HEK293T (cell line): ENCODE measurements around the gene SLC2A13.
A peak's percentile ranks its signal among the peaks of the same experiment; 100 is the strongest.

Source experiments
- CTCF ChIA-PET: fragments of 350-600 bp; formaldehyde crosslinking; extraction: SDS; loops from one replicate; lab custom pipeline; 2021; ENCODE audit warnings: antibody characterized with exemption, inconsistent platforms; lab: Yijun Ruan, JAX
- POLR2A ChIA-PET: fragments of 350-600 bp; formaldehyde crosslinking; extraction: SDS; loops from one replicate; lab custom pipeline; 2020; ENCODE audit warnings: antibody characterized with exemption, inconsistent platforms; lab: Yijun Ruan, JAX
- DNase-seq: peaks from one replicate; pipeline ENCODE4 v3.0.0; 2012; ENCODE audit warnings: mixed read lengths; ENCODE audit errors: extremely low spot score
- ARNT ChIP-seq: fragments of 450-650 bp; IDR thresholded peaks from 2 replicates; pipeline ENCODE4 v1.6.1; 2017; ENCODE audit warnings: mild to moderate bottlenecking
- BHLHE40 ChIP-seq: fragments of 450-650 bp; IDR thresholded peaks from 2 replicates; pipeline ENCODE4 v1.6.1; 2016; ENCODE audit warnings: mild to moderate bottlenecking, moderate library complexity, borderline replicate concordance
- CTBP1 ChIP-seq: fragments of 450-650 bp; IDR thresholded peaks from 2 replicates; pipeline ENCODE4 v1.6.1; 2016; ENCODE audit warnings: borderline replicate concordance
- ELF4 ChIP-seq: fragments of 450-650 bp; IDR thresholded peaks from 2 replicates; pipeline ENCODE4 v1.6.1; 2017; ENCODE audit warnings: antibody characterized with exemption
- FOXA1 ChIP-seq: fragments of 450-650 bp; IDR thresholded peaks from 2 replicates; pipeline ENCODE4 v1.6.1; 2016; ENCODE audit warnings: mild to moderate bottlenecking
- FOXK2 ChIP-seq: fragments of 450-650 bp; IDR thresholded peaks from 2 replicates; pipeline ENCODE4 v1.6.1; 2016; ENCODE audit warnings: mild to moderate bottlenecking
- FOXM1 ChIP-seq: fragments of 450-650 bp; IDR thresholded peaks from 2 replicates; pipeline ENCODE4 v1.6.1; 2017; ENCODE audit warnings: mild to moderate bottlenecking, borderline replicate concordance
- HDGF ChIP-seq: fragments of 450-650 bp; IDR thresholded peaks from 2 replicates; pipeline ENCODE4 v1.6.1; 2017; ENCODE audit warnings: antibody characterized with exemption, borderline replicate concordance
- L3MBTL2 ChIP-seq: fragments of 450-650 bp; conservative IDR thresholded peaks from 2 replicates; pipeline ENCODE4 v1.6.1; 2016; ENCODE audit warnings: mild to moderate bottlenecking
- LEF1 ChIP-seq: fragments of 450-650 bp; IDR thresholded peaks from 2 replicates; pipeline ENCODE4 v1.6.1; 2017; ENCODE audit warnings: mild to moderate bottlenecking, borderline replicate concordance
- NFRKB ChIP-seq: fragments of 450-650 bp; IDR thresholded peaks from 2 replicates; pipeline ENCODE4 v1.6.1; 2016; ENCODE audit warnings: mild to moderate bottlenecking, moderate library complexity
- PKNOX1 ChIP-seq: fragments of 450-650 bp; IDR thresholded peaks from 2 replicates; pipeline ENCODE4 v1.6.1; 2016
- SP1 ChIP-seq: fragments of 450-650 bp; IDR thresholded peaks from 2 replicates; pipeline ENCODE4 v1.6.1; 2017
- SUZ12 ChIP-seq: fragments of 450-650 bp; IDR thresholded peaks from 2 replicates; pipeline ENCODE4 v1.6.1; 2016; ENCODE audit warnings: mild to moderate bottlenecking
- TARDBP ChIP-seq: fragments of 450-650 bp; IDR thresholded peaks from 2 replicates; pipeline ENCODE4 v1.6.1; 2016
- ZNF384 ChIP-seq: fragments of 450-650 bp; IDR thresholded peaks from 2 replicates; pipeline ENCODE4 v1.6.1; 2016

SLC2A13 gene

GRCh38 chr12:39780411-39780912, 325.4 kb downstream of the SLC2A13 start:
- CTCF ChIA-PET, result interaction anchor here (0.6 kb wide), 1 partner anchor 1135 kb away, joined by 3 read pairs; no protein-coding TSS in a partner anchor
- TF ChIP-seq SUZ12, result no peak
- no peak for DNase-seq

GRCh38 chr12:39779768-39780340, 326.0 kb downstream of the SLC2A13 start:
- TF ChIP-seq TARDBP (no peak), ZNF384 (no peak), NFRKB (no peak), PKNOX1 (no peak), FOXA1 (no peak), BHLHE40 (no peak), SUZ12 (no peak), FOXK2 (no peak)
- ChIA-PET POLR2A (no interaction called here), CTCF (interaction anchor here (0.6 kb wide), 1 partner anchor 239 kb away, joined by 6 read pairs; no protein-coding TSS in a partner anchor)
- no peak for DNase-seq

More at GRCh38 chr12:39780411-39780912, 325.4 kb downstream of the SLC2A13 start:
- POLR2A ChIA-PET, result no interaction called here

GRCh38 chr12:39777465-39777864, 328.4 kb downstream of the SLC2A13 start:
- TF ChIP-seq CTBP1 (no peak), NFRKB (no peak), SP1 (no peak), ELF4 (no peak), FOXK2 (no peak)
- CTCF ChIA-PET, result no interaction called here
- POLR2A ChIA-PET, result no interaction called here
- DNase-seq, result no peak

DNA sequence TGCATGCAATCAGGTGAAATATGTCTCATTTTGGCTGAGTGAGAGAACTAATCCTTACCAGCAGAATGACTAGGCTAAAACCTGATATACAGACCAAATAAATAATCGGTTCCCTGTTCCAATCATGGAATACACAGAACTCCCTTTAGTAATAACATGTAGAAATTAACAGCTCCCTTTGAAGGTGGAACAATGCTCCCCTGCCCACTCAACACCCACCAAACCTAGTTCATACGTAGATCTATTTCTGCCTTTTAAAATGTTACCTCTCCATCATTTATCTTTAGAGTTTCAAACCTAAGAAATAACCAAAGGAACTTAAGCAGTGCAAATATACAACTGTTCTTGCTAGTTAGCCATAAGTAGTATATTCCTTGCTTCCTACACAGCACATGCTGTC, 332.6 kb downstream of the SLC2A13 start:
- ChIA-PET POLR2A (no interaction called here), CTCF (no interaction called here)
- no peak for DNase-seq
- no peak for TF ChIP-seq L3MBTL2
- no peak for TF ChIP-seq HDGF
- TF ChIP-seq NFRKB, result no peak
- no peak for TF ChIP-seq CTBP1
- no peak for TF ChIP-seq FOXK2
- no peak for TF ChIP-seq BHLHE40
- no peak for TF ChIP-seq ARNT
- no peak for TF ChIP-seq PKNOX1
- TF ChIP-seq FOXM1, result no peak
- TF ChIP-seq ZNF384, result no peak

- ChIA-PET POLR2A (no interaction called here), CTCF (no interaction called here)
- TF ChIP-seq ZNF384, result no peak
- TF ChIP-seq L3MBTL2, result no peak
- no peak for TF ChIP-seq CTBP1
- no peak for DNase-seq
These were observed 333.0 kb downstream of the SLC2A13 start for GRCh38 chr12:39772821-39773259.

DNA sequence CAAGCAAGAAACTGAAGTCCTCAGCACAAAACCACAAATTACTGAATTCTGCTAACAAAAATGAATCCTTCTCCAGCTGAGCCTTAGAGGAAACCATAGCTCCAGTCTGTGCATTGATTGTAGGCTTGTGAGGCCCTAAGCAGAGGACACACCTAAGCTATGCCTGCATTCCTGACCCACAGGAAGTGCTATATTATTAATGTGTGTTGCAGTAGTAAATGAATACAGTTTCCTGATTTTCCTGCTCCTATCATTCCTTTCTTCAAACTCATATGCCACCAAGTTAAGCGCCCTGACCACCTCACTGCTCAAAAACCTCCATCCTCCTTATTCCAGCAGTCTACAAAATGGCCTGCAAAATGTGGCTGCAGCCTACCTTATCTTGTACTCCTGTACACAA, 334.4 kb downstream of the SLC2A13 start:
- ChIA-PET CTCF (no interaction called here), POLR2A (no interaction called here)
- TF ChIP-seq HDGF (no peak), NFRKB (no peak), L3MBTL2 (no peak), SUZ12 (no peak), TARDBP (no peak), CTBP1 (no peak), FOXA1 (no peak), ELF4 (no peak), SP1 (no peak), BHLHE40 (no peak), FOXM1 (no peak), LEF1 (no peak), FOXK2 (no peak)
- no peak for DNase-seq

DNA sequence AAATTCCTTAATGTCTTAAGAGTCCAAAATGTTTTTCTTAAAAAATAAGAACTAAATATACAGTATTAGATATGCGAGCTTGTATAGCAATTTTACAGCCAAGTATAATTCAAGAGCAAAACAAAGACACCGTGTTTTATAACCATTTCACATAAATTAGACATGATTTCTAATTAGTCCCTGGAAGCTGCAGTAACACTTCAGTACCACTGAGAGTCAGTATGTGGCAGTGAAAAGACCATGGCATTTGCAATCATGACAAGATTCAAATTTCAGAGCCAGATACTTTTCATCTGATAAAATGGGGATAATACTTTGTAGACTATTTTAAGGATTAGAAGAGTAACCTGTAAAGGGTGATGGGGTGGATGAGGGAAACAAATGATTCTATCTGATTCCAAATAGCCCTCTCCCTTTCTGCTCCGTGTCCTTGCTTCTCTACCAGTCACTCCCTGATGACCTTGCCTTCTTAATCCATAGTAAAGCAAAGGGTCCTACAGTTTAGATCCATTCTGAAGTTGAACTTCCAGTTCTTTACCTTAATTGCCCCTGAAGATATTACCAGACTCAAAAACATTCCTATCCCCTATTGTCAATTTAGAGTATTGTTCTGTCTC, 340.8 kb downstream of the SLC2A13 start:
- CTCF ChIA-PET, result interaction anchor here (1.3 kb wide), 1 partner anchor 222 kb away, joined by 3 read pairs; no protein-coding TSS in a partner anchor
- peak; percentile 39 for DNase-seq
- POLR2A ChIA-PET, result no interaction called here
- TF ChIP-seq PKNOX1 (no peak), FOXM1 (no peak), SP1 (no peak), CTBP1 (no peak), ZNF384 (no peak), LEF1 (no peak), BHLHE40 (no peak), ARNT (no peak), NFRKB (no peak), FOXK2 (no peak), SUZ12 (no peak), ELF4 (no peak), HDGF (no peak), L3MBTL2 (no peak), FOXA1 (no peak)
